Measurements from ENCODE around the gene UBE2K.

DNA sequence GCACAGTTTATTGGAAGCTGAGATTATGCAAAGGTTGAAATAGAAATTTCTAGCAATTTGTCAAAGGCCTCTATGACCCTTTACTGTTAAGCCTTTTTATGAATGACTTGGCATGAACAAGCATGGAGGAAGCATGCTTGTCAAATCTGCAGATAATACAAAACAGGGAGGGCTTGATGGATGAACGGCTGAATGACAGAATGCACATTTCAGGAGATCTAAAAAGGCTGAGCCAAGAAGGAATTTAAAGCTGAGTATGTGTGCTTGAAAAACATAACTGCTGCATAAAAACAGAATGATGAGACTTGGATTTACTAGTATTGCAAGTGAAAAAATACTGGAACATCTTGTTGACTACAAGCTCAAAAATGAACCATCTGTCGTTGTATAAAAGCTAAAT is 29.0 kb upstream of the UBE2K start:
- TF ChIP-seq, protein P1, sequence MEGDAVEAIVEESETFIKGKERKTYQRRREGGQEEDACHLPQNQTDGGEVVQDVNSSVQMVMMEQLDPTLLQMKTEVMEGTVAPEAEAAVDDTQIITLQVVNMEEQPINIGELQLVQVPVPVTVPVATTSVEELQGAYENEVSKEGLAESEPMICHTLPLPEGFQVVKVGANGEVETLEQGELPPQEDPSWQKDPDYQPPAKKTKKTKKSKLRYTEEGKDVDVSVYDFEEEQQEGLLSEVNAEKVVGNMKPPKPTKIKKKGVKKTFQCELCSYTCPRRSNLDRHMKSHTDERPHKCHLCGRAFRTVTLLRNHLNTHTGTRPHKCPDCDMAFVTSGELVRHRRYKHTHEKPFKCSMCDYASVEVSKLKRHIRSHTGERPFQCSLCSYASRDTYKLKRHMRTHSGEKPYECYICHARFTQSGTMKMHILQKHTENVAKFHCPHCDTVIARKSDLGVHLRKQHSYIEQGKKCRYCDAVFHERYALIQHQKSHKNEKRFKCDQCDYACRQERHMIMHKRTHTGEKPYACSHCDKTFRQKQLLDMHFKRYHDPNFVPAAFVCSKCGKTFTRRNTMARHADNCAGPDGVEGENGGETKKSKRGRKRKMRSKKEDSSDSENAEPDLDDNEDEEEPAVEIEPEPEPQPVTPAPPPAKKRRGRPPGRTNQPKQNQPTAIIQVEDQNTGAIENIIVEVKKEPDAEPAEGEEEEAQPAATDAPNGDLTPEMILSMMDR (IDR thresholded peaks at IDR 0.05), result no peak
- no peak for TF ChIP-seq POLR2A (IDR thresholded peaks at IDR 0.05)
